Gastroesophageal sphincter (tissue), 3 donors: ENCODE measurements around the gene TLCD2.

Source experiments
- POLR2A ChIP-seq, 2 donors: fragments of 450-650 bp; IDR thresholded peaks; one replicate each; pipeline ENCODE4 v1.6.1; 2017; ENCODE audit warnings: antibody characterized with exemption in 2 of 2, mild to moderate bottlenecking in 2 of 2, moderate library complexity in 1 of 2
- TF ChIP-seq, protein P1 (sequence below), 4 experiments: fragments of 200-600 bp in 2 of 4; fragments of 450-650 bp in 2 of 4; sonication (generic) in 1 of 4; IDR thresholded peaks; one replicate each; pipeline ENCODE4 v1.5.1; 2017 to 2019; ENCODE audit warnings: antibody characterized with exemption in 4 of 4, mild to moderate bottlenecking in 2 of 4, moderate library complexity in 2 of 4

DNA sequence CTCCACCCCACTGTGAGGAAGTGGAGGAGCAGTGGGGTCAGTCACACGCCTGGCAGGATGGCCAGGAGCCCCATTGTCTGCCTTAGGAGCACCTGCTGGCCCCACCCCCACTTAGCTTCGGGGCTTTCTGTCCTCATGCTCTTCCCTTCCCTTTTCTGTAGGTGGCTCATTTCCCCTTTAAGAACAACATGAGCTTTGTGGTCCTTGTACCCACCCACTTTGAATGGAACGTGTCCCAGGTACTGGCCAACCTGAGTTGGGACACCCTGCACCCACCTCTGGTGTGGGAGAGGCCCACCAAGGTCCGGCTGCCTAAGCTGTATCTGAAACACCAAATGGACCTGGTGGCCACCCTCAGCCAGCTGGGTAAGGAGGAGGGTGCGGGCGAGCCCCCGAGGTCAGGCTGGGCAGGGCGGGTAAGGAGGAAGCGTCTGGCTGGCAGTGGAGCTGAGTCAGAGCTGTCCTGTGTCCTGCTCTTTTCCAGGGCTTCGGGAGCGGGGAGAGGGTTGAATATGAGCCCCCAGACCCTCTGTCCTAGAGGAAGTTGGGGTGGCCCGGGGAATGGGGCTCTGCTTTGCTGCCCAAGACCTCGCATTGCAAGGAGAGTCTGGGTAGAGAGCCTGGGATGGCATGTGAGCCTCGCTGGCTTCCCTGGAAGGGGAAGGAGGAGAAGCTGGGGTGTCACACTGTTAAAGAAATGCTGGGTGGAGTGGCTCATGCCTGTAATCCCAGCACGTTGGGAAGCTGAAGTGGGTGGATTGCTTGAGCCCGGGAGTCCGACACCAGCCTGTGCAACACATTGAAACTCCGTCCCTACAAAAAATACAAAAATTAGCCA is 42.5 kb upstream of the TLCD2 start:
- no peak for TF ChIP-seq POLR2A (IDR thresholded peaks at IDR 0.05)
- TF ChIP-seq, protein P1, sequence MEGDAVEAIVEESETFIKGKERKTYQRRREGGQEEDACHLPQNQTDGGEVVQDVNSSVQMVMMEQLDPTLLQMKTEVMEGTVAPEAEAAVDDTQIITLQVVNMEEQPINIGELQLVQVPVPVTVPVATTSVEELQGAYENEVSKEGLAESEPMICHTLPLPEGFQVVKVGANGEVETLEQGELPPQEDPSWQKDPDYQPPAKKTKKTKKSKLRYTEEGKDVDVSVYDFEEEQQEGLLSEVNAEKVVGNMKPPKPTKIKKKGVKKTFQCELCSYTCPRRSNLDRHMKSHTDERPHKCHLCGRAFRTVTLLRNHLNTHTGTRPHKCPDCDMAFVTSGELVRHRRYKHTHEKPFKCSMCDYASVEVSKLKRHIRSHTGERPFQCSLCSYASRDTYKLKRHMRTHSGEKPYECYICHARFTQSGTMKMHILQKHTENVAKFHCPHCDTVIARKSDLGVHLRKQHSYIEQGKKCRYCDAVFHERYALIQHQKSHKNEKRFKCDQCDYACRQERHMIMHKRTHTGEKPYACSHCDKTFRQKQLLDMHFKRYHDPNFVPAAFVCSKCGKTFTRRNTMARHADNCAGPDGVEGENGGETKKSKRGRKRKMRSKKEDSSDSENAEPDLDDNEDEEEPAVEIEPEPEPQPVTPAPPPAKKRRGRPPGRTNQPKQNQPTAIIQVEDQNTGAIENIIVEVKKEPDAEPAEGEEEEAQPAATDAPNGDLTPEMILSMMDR (IDR thresholded peaks at IDR 0.05): no peak
